NB4 (cell line): ENCODE results near the gene BMPR1A.

Source experiments
- DNase-seq: peaks from one replicate; pipeline ENCODE4 v3.0.0; 2010; ENCODE audit warnings: low read depth
- H3K4me3 ChIP-seq: one replicate; pipeline ENCODE4 v1.5.1; 2011; ENCODE audit warnings: mild to moderate bottlenecking, low read depth, low read length, moderate library complexity
- MAX ChIP-seq: IDR thresholded peaks from 2 replicates; pipeline ENCODE4 v1.6.1; 2011; ENCODE audit warnings: low read depth, low read length
- MYC ChIP-seq: IDR thresholded peaks from 2 replicates; pipeline ENCODE4 v1.6.1; 2011; ENCODE audit warnings: low read depth, low read length
- POLR2A ChIP-seq: IDR thresholded peaks from 2 replicates; pipeline ENCODE4 v1.6.1; 2011; ENCODE audit warnings: mild to moderate bottlenecking; ENCODE audit not compliant: insufficient read length; ENCODE audit errors: extremely low read depth
- TF ChIP-seq, protein P1 (sequence below): IDR thresholded peaks from one replicate; pipeline ENCODE4 v1.5.1; 2012; ENCODE audit warnings: low read depth, low read length

Gene BMPR1A

GRCh38 chr10:86942441-86943315 is 186.3 kb downstream of the BMPR1A start:
- no peak overlapping the region for H3K4me3 ChIP-seq
- no peak for DNase-seq
- TF ChIP-seq, protein P1, sequence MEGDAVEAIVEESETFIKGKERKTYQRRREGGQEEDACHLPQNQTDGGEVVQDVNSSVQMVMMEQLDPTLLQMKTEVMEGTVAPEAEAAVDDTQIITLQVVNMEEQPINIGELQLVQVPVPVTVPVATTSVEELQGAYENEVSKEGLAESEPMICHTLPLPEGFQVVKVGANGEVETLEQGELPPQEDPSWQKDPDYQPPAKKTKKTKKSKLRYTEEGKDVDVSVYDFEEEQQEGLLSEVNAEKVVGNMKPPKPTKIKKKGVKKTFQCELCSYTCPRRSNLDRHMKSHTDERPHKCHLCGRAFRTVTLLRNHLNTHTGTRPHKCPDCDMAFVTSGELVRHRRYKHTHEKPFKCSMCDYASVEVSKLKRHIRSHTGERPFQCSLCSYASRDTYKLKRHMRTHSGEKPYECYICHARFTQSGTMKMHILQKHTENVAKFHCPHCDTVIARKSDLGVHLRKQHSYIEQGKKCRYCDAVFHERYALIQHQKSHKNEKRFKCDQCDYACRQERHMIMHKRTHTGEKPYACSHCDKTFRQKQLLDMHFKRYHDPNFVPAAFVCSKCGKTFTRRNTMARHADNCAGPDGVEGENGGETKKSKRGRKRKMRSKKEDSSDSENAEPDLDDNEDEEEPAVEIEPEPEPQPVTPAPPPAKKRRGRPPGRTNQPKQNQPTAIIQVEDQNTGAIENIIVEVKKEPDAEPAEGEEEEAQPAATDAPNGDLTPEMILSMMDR: no peak
- TF ChIP-seq MYC (no peak), MAX (no peak), POLR2A (no peak)

GRCh38 chr10:86943316-86944030 is 187.1 kb downstream of the BMPR1A start:
- TF ChIP-seq, protein P1: no peak
- TF ChIP-seq MYC (no peak), POLR2A (no peak), MAX (no peak)
- no peak overlapping the region for H3K4me3 ChIP-seq
- no peak for DNase-seq

- no peak overlapping the region for H3K4me3 ChIP-seq
- TF ChIP-seq POLR2A: no peak
- TF ChIP-seq MYC: no peak
- no peak for TF ChIP-seq MAX
- TF ChIP-seq, protein P1: no peak
- no peak for DNase-seq
Measured at GRCh38 chr10:86944031-86944419, 187.6 kb downstream of the BMPR1A start.

GRCh38 chr10:86944471-86944870 is 188.1 kb downstream of the BMPR1A start:
- TF ChIP-seq, protein P1: no peak
- peak; percentile 57; the same call in 1 of the 2 replicates for TF ChIP-seq MAX
- no peak overlapping the region for H3K4me3 ChIP-seq
- DNase-seq: peak; percentile 65

DNA sequence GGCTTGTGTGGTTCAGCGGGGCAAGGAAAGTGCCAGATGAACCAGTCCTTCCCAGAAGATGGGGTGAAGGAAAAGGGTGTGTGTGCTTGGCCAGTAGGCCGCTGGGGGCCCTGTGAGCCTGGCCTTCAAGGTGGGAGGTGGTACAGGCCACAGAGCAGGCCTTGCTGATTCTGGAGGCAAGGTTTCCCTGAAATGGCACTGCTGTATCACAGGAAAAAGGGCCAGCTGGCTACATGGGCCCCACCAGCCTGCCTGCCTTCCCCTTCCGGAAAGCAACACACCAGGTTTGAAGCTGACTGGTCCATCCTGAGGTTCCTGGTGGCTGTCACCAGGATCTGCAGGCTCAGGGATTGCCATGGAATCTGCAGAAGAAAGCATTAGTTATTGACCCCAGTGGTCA is 188.5 kb downstream of the BMPR1A start:
- H3K4me3 ChIP-seq: no peak overlapping the region
- no peak for DNase-seq
- TF ChIP-seq, protein P1: no peak
- no peak for TF ChIP-seq MAX
- no peak for TF ChIP-seq POLR2A
- no peak for TF ChIP-seq MYC
